LNCaP clone FGC (cell line): ENCODE measurements around the gene UPF3A.

Experiments
- DNase-seq: peaks from one replicate; pipeline ENCODE4 v3.0.0-alpha.2; 2011; ENCODE audit warnings: low read depth
- H3K4me3 ChIP-seq: 2 replicates; pipeline ENCODE4 v1.5.1; 2011; ENCODE audit warnings: mild to moderate bottlenecking, low read depth, low read length, control low read depth
- TF ChIP-seq, protein P1 (sequence below): IDR thresholded peaks from 2 replicates; pipeline ENCODE4 v1.5.1; 2012; ENCODE audit warnings: mild to moderate bottlenecking; ENCODE audit not compliant: control insufficient read depth, insufficient read depth; ENCODE audit errors: extremely low read depth

The UPF3A gene

DNA sequence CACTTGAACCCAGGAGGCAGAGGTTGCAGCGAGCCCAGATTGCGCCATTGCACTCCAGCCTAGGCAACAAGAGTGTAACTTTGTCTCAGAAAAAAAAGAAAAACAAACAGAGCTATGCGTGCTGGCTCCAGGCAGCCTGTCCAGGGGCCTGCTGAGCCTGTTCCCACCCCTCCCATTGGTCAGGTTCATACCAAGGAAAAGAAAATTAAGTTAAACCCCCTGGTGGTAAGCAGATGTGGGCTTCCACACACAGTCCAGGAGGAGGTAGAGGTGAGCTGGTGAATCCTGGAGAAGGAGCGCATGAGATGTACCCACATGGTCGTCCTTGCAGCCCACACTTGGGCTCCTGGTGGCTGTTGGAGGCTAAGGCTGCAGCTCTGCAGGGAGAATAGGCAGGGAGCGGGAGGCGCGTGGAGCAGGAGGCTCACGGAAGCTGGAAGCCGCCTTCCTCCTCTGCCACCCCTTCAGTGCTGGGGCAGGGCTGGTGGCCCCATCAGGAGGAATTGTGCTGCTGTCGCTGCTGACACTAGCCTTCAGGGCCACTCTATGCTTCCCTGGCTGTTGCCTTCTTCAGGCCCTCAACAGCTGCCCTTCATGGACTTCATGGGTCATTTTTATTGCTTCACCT, 22.4 kb downstream of the UPF3A start:
- H3K4me3 ChIP-seq: no peak overlapping the region
- TF ChIP-seq, protein P1, sequence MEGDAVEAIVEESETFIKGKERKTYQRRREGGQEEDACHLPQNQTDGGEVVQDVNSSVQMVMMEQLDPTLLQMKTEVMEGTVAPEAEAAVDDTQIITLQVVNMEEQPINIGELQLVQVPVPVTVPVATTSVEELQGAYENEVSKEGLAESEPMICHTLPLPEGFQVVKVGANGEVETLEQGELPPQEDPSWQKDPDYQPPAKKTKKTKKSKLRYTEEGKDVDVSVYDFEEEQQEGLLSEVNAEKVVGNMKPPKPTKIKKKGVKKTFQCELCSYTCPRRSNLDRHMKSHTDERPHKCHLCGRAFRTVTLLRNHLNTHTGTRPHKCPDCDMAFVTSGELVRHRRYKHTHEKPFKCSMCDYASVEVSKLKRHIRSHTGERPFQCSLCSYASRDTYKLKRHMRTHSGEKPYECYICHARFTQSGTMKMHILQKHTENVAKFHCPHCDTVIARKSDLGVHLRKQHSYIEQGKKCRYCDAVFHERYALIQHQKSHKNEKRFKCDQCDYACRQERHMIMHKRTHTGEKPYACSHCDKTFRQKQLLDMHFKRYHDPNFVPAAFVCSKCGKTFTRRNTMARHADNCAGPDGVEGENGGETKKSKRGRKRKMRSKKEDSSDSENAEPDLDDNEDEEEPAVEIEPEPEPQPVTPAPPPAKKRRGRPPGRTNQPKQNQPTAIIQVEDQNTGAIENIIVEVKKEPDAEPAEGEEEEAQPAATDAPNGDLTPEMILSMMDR: no peak
- no peak for DNase-seq

DNA sequence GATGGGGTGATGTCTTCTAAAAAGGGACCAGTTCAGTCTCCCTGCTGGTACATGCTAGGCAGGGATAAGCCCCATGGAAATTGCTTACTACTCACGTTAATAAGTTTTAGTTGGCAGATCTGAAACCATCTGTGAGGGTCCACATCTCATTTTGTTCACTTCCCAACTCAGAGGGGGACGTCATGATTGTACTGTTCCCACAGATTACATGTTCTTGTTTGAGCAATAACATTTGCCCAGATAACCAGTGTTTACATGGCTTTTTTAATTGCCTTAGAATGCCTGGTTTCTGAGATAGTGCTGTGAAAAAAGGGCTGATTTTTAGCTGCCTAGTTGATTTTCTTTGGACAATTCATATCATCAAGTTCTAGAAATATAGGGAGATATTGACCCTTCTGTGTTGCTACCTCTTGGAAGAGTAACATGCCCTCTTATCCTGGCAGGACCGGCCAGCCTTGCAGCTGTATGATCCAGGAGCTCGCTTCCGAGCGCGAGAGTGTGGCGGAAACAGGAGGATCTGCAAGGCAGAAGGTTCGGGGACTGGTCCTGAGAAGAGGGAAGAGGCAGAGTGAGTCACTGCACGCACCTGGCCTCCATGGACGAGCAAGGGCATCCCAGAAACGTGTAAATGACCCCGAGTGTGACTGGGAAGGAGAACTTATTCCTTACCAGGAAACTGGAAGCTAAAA, 23.1 kb downstream of the UPF3A start:
- TF ChIP-seq, protein P1: no peak
- no peak overlapping the region for H3K4me3 ChIP-seq
- no peak for DNase-seq

DNA sequence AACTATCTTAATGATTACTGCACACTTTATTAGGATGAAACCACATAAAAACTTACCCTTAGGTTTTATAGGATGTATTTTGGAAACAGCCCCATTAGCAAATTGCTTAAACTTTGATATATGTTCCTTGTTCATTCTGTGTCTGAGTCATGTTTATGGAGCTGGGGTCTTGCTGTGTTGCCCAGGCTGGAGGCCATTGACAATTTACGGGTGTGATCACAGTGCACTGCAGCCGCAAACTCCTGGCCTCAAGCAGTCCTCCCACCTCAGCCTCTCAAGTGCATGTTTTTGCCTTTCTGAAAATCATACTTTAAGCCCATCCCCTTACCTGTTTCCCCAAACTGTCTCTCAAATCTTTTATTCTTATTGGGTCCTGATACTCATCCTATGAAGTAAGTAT, 27.7 kb downstream of the UPF3A start:
- peak; percentile 18 for DNase-seq
- H3K4me3 ChIP-seq: no peak overlapping the region
- TF ChIP-seq, protein P1: no peak

DNA sequence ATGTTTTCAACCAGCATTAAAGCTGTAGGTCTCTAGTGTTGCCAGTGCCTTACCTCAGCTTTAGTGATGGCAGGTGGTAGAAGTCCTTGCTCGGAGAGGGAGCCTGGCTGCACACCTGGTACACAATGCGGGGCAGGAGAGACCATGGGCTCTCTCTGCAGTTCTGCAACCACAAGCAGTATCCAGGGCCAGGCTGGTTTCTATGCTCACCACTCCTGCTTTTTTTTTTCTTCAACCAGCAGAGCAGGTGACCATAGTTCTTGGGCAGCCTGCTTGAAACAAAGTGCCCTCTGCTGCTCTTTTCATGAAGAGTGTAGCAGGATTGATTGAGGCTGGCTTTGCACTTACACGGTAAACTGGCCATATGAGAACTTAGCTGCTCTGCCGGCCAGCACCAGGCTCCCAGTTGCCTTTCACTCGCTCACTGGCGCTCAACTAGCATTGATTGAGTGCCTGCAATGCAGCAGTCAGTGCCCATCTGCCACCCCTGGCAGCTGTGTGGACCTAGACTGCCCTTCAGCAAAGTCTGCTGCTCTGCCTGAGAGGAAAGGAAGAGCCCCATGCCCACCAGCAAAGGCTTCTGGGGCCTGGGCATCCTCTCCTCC, 28.5 kb downstream of the UPF3A start:
- H3K4me3 ChIP-seq: no peak overlapping the region
- no peak for DNase-seq
- TF ChIP-seq, protein P1: no peak

DNA sequence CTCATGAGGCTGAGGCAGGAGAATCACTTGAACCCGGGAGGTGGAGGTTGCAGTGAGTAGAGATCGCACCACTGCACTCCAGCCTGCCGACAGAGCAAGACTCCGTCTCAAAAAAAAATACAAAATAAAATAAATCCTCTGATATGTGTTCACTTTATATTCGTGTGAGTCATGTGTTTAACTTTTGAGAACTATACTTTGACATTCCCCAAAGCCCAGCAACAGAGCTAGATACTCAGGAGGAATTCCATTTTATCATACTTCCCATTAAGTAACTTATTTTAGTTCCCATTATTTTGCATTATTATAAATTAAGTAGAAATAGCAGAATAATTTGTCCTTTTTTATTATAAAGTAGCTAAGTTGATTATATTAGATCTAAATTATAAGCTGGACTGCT, 29.6 kb downstream of the UPF3A start:
- H3K4me3 ChIP-seq: no peak overlapping the region
- TF ChIP-seq, protein P1: no peak
- no peak for DNase-seq

DNA sequence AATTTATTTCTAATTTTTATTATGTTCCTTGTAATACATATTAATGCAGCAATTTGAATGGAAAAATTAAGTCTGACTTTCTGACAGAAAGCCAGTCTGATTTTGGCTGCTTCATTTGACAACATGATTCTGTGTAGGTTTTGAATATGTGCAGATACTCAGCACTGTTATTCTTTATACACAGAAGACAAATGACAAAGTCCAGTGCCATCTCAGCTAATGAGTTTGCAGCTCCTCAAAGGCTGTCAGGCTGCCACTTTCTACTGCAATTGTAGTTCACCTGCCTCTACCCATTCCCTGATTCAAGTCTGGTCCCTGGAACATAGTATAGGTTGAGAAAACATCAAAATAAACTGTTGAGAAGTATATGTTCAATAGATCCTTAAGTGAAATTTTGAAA, 30.0 kb downstream of the UPF3A start:
- TF ChIP-seq, protein P1: no peak
- H3K4me3 ChIP-seq: no peak overlapping the region
- DNase-seq: no peak

DNA sequence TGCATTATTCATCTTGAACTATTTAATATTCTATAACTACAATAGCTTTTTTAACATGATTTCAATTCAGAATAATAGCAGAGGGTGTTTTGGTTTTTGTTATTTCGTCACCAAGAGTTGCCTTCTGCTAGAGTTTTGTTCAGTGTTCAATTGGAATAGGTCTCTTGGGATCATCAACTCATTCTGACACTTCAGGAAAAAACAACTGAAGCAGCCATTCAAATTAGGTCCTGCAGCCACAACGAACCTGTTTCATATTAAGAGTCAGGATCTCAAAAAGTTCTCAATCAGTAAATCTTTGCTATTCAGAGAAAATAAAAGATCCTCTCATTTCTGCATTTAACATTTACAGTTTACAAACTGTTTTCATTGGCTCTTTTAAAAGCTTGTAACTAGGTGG, 30.5 kb downstream of the UPF3A start:
- H3K4me3 ChIP-seq: no peak overlapping the region
- TF ChIP-seq, protein P1: no peak
- DNase-seq: no peak
